GM19324 (cell line): ENCODE data around the gene KRTAP5-7.
"Not testable (repeated sequence)": the region's sequence is repeated elsewhere in the genome, so short reads cannot be mapped to it uniquely, and the experiment has no call there.

Experiments used
- ATAC-seq: cut with Tn5 transposase; IDR thresholded peaks from one replicate; pipeline ENCODE4 v1.9.1; 2021; ENCODE audit warnings: mild to moderate bottlenecking, moderate library complexity; ENCODE audit not compliant: unreplicated experiment, low FRiP score

KRTAP5-7 gene

GRCh38 chr11:71530602-71531001 lies 3.5 kb downstream of the KRTAP5-7 start:
- no peak for ATAC-seq

GRCh38 chr11:71532036-71532610 lies 5.1 kb downstream of the KRTAP5-7 start:
- ATAC-seq: no peak

DNA sequence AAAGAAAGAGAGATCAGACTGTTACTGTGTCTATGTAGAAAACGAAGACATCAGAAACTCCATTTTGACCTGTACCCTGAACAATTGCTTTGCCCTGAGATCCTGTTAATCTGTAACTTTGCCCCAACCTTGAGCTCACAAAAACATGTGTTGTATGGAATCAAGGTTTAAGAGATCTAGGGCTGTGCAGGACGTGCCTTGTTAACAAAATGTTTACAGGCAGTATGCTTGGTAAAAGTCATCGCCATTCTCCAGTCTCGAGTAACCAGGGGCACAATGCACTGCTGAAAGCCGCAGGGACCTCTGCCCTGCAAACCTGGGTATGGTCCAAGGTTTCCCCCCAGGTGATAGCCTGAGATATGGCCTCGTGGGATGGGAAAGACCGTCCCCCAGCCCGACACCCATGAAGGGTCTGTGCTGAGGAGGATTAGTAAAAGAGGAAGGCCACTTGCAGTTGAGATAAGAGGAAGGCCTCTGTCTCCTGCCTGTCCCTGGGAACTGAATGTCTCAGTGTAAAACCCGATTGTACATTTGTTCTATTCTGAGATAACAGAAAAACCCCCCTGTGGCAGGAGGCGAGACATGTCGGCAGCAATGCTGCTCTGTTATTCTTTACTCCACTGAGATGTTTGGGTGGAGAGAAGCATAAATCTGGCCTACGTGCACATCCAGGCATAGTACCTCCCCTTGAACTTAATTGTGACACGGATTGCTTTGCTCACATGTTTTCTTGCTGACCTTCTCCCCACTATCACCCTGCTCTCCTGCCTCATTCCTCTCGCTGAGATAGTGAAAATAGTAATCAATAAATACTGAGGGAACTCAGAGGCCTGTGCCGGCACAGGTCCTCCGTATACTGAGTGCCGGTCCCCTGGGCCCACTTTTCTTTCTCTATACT lies 7.9 kb downstream of the KRTAP5-7 start:
- ATAC-seq: not testable (repeated sequence)

- ATAC-seq: no peak
Observed at GRCh38 chr11:71535825-71536224, 8.8 kb downstream of the KRTAP5-7 start.

- ATAC-seq: no peak
Observed at GRCh38 chr11:71537537-71537936, 10.5 kb downstream of the KRTAP5-7 start.

- ATAC-seq: not testable (repeated sequence)
Observed at GRCh38 chr11:71537977-71538665, 11.1 kb downstream of the KRTAP5-7 start, which contains the start of gene KRTAP5-8. Gene KRTAP5-8, plus strand, starts transcription at chr11:71538025. Its CDS starts 31 bp downstream, at chr11:71538056.

GRCh38 chr11:71538666-71538990 lies 11.6 kb downstream of the KRTAP5-7 start:
- no peak for ATAC-seq

DNA sequence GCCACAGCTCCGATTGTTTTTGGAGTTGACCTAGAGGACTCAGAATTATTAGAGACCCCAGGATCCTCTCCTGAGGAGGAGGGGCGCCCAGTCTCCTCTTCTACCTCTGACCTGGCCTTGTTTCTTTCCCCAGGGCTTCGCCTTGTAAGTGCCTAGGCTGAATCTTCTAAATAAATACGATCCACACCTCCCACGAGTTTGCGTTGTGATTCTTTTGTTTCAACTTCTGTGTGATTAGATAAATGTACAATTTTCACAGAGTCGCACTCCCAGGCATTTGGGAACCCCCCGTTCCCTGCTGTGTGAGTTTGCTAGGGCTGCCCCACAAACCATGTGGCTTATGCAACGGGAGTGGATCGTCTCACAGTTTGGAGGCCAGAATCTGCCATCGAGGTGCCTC lies 11.9 kb downstream of the KRTAP5-7 start:
- ATAC-seq: no peak

DNA sequence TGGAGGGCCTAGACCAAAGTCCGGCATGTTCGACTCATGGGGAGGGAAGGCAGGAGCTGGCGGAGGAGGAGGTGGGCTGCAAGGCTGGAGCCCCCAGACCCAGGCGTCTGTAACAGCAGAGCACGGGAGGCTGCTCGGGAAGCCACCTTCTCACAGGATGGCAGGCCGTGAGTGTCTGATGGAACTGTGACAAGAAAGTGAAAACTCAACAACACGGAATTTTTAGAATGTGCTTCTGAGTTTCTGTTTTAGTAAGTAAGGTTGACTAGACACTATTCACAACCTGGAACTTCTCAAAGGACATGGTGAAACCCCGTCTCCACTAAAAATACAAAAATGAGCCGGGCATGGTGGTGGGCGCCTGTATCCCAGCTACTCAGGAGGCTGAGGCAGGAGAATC lies 12.9 kb downstream of the KRTAP5-7 start:
- ATAC-seq: not testable (repeated sequence)

- ATAC-seq: not testable (repeated sequence)
Observed at GRCh38 chr11:71540521-71541304, 13.6 kb downstream of the KRTAP5-7 start.

DNA sequence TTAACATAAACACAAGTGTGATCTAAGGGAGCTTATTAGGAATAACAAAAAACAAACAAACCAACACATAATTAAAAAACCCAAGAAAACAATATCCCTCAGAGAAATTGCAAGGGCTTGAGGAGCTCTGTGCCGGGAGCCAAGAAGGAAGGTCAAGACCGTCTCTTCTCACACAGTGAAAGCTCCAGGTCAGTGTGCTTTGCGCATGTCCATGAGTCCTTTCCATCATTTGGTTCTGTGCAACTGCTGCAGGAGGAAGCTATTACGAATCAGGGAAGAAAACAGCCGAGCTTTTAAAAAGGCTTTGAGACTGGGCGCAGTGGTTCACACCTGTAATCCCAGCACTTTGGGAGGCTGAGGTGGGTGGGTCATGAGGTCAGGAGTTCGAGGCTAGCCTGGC lies 15.3 kb downstream of the KRTAP5-7 start:
- no peak for ATAC-seq

DNA sequence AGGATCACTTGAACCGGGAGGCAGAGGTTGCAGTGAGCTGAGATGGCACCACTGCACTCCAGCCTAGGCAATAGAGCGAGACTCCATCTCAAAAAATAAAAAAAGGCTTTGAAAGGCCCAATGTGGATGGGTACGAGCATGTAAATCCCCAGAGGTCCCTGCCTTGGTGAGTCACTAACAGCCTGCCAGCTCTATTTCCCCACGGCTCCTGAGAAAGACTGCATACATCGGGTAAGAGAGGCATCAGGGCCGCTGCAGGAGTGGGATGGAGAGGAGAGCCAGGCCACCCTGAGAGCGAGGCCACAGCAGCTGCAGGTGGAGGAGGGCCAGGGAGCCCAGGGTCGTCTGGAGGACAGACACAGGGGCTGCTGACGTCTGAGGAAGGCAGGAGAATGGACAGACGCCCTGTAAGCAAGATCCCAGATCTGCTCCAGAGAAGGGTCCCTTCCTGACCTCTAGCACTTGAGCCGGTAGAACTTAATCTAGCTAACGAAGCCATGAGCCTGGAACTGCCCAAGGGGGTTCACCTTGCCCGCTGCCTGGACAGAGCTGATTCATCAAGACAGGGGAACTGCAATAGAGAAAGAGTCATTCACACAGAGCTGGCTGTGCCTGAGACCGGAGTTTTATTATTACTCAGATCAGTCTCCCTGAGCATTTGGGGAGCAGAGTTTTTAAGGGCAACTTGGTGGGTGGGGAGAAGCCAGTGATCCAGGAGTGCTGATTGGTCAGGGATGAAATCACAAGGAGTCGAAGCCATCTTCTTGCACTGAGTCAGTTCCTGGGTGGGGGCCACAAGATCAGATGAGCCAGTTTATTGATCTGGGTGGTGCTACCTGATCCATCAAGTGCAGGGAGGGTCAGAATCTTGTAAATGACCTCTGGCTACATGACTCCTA lies 16.1 kb downstream of the KRTAP5-7 start:
- ATAC-seq: no peak

DNA sequence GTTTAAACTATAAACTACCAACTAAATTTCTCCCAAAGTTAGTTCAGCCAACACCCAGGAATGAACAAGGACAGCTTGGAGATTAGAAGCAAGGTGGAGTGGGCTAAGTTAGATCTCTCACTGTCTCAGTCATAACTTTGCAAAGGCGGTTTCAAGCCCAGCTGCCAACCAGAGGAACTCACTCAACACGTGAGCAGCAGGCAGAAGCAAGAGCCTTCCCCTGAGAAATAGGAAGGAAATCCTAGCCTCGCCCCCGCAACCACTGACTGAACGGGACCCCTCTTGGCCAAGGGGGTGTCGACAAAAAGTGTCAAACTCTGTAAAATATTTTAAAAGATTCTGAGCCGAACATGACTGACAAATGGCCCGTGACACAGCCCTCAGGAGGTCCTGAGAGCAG lies 16.8 kb downstream of the KRTAP5-7 start:
- no peak for ATAC-seq

GRCh38 chr11:71544525-71545214 lies 17.6 kb downstream of the KRTAP5-7 start:
- ATAC-seq: no peak

- ATAC-seq: no peak
Observed at GRCh38 chr11:71545405-71545966, 18.4 kb downstream of the KRTAP5-7 start.

- no peak for ATAC-seq
Observed at GRCh38 chr11:71548120-71548519, 21.1 kb downstream of the KRTAP5-7 start, which contains the start of gene KRTAP5-9. Gene KRTAP5-9, plus strand, starts transcription at chr11:71548420. Its CDS starts 238 bp downstream, at chr11:71548658.

- ATAC-seq: no peak
Observed at GRCh38 chr11:71548716-71549151, 21.7 kb downstream of the KRTAP5-7 start.

GRCh38 chr11:71551711-71552110 lies 24.6 kb downstream of the KRTAP5-7 start:
- ATAC-seq: no peak
